Gastroesophageal sphincter (tissue), 3 donors: ENCODE results near the gene ARHGAP23.

ENCODE experiments used
- CTCF ChIP-seq, 4 experiments: fragments of 200-600 bp in 2 of 4; fragments of 450-650 bp in 2 of 4; sonication (generic) in 1 of 4; IDR thresholded peaks; one replicate each; pipeline ENCODE4 v1.5.1; 2017 to 2019; ENCODE audit warnings: antibody characterized with exemption in 4 of 4, mild to moderate bottlenecking in 2 of 4, moderate library complexity in 2 of 4
- EP300 ChIP-seq: sonication (generic); formaldehyde crosslinking; IDR thresholded peaks from one replicate; pipeline ENCODE4 v1.6.1; 2017; ENCODE audit warnings: antibody characterized with exemption, mild to moderate bottlenecking
- POLR2A ChIP-seq, 2 donors: fragments of 450-650 bp; IDR thresholded peaks; one replicate each; pipeline ENCODE4 v1.6.1; 2017; ENCODE audit warnings: antibody characterized with exemption in 2 of 2, mild to moderate bottlenecking in 2 of 2, moderate library complexity in 1 of 2
- POLR2AphosphoS5 ChIP-seq: sonication (generic); formaldehyde crosslinking; IDR thresholded peaks from one replicate; pipeline ENCODE4 v1.6.1; 2017; ENCODE audit warnings: antibody characterized with exemption

GRCh38 chr17:38435795-38436194, 7.5 kb downstream of the ARHGAP23 start:
- TF ChIP-seq EP300 (no peak), CTCF (IDR thresholded peaks at IDR 0.05) (no peak), POLR2A (IDR thresholded peaks at IDR 0.05) (no peak), POLR2AphosphoS5 (no peak)
